VCaP (cell line): Measurements from ENCODE around the gene CEBPZ.
"Not testable (repeated sequence)": the region's sequence is repeated elsewhere in the genome, so short reads cannot be mapped to it uniquely, and the experiment has no call there.

Experiments used
- H3K27ac ChIP-seq: fragments of 450-650 bp; 2 replicates; pipeline ENCODE4 v1.5.1; 2017
- CTCF ChIP-seq: fragments of 450-650 bp; conservative IDR thresholded peaks from 2 replicates; pipeline ENCODE4 v1.5.1; 2017; ENCODE audit warnings: mild to moderate bottlenecking, moderate library complexity

The CEBPZ gene

DNA sequence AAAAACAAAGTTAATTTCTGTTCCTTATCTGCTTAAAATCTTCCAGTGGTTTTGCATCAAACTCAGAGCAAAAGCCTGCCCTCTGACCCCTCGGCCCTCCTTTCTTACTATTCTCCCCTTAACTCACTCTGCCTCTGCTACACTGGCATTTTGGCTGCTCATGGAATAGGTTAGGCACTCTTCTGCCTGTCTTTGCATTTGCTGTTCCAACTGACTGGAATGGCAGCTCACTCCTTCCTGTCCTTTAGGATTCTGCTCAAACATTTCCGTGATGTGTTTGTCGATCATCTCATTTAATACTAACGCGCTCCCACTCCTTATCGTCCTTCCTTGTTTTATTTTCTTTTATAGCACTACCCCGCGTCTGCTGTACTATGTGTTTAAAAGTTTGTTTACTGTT lies 815 bp downstream of the CEBPZ start:
- TF ChIP-seq CTCF: no peak
- H3K27ac ChIP-seq: peak overlapping the region; percentile 91

GRCh38 chr2:37228788-37229187 lies 2.6 kb downstream of the CEBPZ start:
- TF ChIP-seq CTCF: no peak

GRCh38 chr2:37226863-37227262 lies 4.5 kb downstream of the CEBPZ start:
- no peak for TF ChIP-seq CTCF
- no peak overlapping the region for H3K27ac ChIP-seq

More at GRCh38 chr2:37228788-37229187, 2.6 kb downstream of the CEBPZ start:
- no peak overlapping the region for H3K27ac ChIP-seq

DNA sequence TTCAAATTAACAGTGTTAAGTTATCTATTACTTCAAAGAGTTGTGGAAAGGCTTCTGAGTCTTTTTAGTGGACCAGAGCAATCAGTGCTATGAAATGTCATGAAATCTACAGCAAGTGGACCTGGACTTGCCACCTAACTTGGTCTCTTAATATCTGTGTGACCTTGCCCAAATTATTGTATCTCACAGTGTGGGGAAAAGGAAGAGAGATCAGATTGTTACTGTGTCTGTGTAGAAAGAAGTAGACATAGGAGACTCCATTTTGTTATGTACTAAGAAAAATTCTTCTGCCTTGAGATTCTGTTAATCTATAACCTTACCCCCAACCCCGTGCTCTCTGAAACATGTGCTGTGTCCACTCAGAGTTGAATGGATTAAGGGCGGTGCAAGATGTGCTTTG lies 6.3 kb downstream of the CEBPZ start:
- H3K27ac ChIP-seq: not testable (repeated sequence)

- no peak for TF ChIP-seq CTCF
- H3K27ac ChIP-seq: no peak overlapping the region
Observed at GRCh38 chr2:37224063-37224462, 7.3 kb downstream of the CEBPZ start.

DNA sequence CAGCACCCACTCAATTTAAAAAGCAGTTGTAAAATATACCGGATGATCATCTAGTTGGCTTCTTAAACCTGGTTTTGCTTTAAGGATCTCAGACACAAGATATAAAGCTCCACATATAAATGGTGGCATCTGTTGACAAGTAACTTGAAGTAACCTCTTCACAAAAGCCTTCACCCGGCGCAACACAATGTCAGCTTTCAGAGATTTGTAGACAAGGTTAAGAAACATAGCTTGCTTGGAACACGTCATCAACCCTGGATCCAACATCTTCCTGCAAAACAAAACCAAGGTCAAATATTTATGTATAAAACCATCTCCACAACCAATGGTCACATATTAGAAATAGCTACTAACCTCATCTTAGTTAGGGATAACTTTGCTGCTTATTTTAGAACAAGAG lies 8.3 kb downstream of the CEBPZ start:
- TF ChIP-seq CTCF: no peak
- no peak overlapping the region for H3K27ac ChIP-seq

GRCh38 chr2:37219046-37219445 lies 12.3 kb downstream of the CEBPZ start:
- H3K27ac ChIP-seq: no peak overlapping the region; the same call in 1 of the 2 replicates
- no peak for TF ChIP-seq CTCF

- TF ChIP-seq CTCF: no peak
- H3K27ac ChIP-seq: no peak overlapping the region
Observed at GRCh38 chr2:37215250-37215649, 16.1 kb downstream of the CEBPZ start.
